Stimulated activated CD4-positive, alpha-beta T cell treated with anti-CD3 and anti-CD28 coated beads, Interleukin-4, amount 100 ng/mL, for 1 hour (primary cell): ENCODE data around the gene GRAMD1C.
A peak's percentile ranks its signal among the peaks of the same experiment; 100 is the strongest.
"Not testable (repeated sequence)": the region's sequence is repeated elsewhere in the genome, so short reads cannot be mapped to it uniquely, and the experiment has no call there.

ENCODE experiments used
- DNase-seq: peaks from one replicate; pipeline ENCODE4 v3.0.0-alpha.2; 2020

GRAMD1C gene

GRCh38 chr3:113838631-113839209 lies at the start of gene GRAMD1C:
Gene GRAMD1C, plus strand, starts transcription at chr3:113838788. Its CDS starts 122 bp downstream, at chr3:113838910.
- peak; percentile 85 for DNase-seq

DNA sequence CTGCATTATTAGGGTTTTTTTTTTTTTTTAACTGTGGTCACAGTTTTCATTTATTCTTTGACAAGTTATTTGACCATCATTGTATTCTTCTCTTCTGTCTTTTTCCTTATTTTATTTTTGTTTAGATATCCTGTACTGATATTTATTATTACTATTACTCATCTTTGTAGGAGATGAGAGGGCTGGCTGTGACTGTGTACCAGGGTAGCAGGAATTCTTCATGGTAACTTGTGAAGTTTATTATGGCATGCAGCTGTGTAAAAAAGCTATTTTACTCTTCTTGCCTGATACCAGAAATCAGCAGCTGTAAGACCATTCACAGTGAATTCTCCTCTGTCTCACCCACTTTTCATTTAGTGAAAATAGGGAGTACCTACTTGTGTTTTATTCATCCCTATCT lies 47.2 kb upstream of the GRAMD1C start:
- no peak for DNase-seq

- DNase-seq: no peak
Observed at GRCh38 chr3:113794526-113794925, 44.1 kb upstream of the GRAMD1C start.

- DNase-seq: no peak
Observed at GRCh38 chr3:113795693-113796092, 42.9 kb upstream of the GRAMD1C start.

DNA sequence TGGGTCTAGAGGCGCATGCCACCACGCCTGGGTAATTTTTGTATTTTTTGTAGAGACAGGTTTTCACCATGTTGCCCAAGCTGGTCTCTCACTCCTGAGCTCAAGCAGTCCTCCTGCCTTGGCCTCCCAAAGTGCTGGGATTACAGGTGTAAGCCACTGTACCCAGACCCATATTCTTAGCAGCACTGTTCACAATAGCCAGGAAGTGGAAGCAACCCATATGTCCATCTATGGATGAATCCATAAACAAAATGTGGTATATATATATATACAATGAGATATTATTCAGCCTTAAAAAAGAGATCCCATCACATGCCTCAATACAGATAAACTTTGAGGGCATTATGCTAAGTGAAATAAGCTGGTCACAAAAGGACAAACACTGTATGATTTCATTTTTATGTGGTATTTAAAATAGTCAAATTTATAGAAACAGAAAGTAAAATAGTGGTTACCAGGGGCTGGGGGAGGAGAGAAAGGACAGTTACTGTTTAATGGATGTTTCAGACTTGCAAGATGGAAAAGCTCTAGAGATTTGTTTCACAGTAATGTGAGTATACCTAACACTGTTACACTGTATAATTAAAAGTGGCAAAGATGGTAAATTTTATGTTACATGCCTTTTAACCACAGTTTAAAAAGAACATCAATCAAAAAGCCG lies 35.7 kb upstream of the GRAMD1C start:
- DNase-seq: no peak

- no peak for DNase-seq
Observed at GRCh38 chr3:113804661-113805060, 33.9 kb upstream of the GRAMD1C start.

- DNase-seq: no peak
Observed at GRCh38 chr3:113805249-113805648, 33.3 kb upstream of the GRAMD1C start.

- no peak for DNase-seq
Observed at GRCh38 chr3:113812854-113813253, 25.7 kb upstream of the GRAMD1C start.

- DNase-seq: no peak
Observed at GRCh38 chr3:113819866-113820265, 18.7 kb upstream of the GRAMD1C start.

DNA sequence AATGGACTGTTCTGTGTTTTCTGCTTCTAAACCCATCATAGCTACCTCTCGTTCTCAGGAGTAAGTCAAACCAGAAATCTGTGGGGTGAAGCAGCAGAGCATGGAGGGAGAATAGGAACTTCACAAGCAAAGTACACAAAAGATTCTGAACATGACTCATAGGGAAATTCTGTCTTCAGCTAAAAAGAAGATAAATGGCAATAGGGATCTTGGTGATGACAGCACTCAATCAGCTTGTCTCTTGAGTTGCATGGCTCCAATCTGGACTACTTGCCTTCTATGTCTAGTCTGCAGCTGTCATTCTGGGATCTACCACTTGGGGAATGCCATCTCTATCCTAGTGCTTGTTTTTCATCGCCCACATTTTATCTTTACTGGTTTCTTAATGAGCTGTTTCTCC lies 13.5 kb upstream of the GRAMD1C start:
- no peak for DNase-seq

DNA sequence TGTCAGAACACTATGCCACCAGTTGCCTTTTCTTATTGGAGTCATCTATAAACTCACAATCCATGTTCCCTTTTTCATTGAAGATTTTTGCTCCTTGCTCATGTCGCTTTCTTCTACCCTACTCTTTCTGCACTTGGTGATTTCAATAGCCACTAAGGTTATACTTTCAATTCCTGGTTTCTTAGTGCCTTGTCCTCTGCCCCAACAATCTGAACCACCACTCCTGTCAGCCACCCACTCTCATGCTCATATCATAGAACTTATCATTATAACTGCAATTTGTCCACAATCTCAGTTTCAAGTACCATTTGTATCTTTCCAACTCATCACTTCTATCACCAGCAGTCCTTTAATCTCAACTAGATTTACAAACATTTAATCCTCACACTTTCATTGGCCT lies 10.0 kb upstream of the GRAMD1C start:
- DNase-seq: no peak

DNA sequence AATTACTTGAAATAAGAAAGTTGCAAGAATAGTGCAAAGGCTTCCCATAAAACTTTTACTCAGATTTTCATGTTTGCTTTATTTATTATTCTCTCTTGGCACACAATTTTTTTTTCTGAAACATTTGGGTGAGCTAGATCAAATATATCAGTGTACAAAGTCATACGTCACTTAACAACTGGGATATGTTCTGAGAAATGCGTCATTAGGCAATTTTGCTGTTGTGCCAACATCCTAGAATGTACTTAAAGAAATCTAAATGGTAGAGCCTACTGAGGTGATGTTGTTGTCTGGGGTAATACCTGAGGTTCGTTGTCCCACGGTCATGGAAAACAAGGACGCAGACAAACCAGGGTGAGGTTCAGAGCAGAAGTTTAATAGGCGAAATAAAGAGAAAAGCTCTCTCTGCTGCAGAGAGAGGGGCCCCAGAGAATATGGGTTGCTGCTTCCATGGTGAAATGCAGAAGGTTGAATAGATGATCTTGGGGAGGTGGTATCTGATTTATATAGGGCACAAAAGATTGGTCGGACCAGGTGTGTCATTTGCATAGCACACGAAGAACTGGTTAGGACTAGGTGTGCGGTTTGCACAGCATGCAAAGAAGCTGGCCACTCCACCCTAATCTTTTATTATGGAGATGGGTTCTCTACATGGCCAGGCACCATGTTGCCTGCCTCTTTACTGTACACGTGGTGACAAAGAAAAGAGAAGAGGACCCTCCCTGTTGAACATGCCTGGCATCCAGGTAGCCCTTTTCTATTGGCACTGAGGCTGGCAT lies 8.8 kb upstream of the GRAMD1C start:
- no peak for DNase-seq

- DNase-seq: no peak
Observed at GRCh38 chr3:113831103-113831355, 7.6 kb upstream of the GRAMD1C start.

- DNase-seq: no peak
Observed at GRCh38 chr3:113832477-113833164, 6.0 kb upstream of the GRAMD1C start.

GRCh38 chr3:113834983-113835382 lies 3.6 kb upstream of the GRAMD1C start:
- DNase-seq: no peak

- DNase-seq: no peak
Observed at GRCh38 chr3:113839551-113839950, 963 bp downstream of the GRAMD1C start.

DNA sequence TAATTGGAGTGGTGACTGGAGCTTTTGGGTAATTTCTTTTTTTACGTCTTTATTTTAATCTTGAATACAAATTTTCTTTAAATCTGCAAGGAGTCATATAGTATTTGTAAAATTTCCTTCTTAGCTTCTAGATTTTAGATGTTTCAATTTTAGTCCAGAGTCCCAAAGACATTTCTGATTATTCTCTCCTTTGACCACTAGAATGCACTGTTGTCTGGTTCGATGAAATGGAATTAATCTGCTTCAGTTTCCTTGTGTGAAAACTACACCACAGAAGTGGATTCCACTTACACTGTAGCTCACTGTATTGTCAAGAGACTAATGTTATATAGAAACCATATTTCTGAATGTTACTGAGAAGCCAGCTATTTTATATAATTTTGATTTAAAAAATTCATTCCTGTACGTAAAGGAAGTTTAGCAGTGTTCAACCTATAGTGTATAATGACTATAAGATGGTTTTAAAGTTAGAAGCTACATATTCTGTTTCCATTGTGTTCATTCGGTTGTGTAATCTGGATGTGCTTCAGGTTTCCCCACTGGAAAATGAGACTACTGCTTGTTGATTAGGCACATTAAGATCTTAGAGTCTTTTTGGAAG lies 6.1 kb downstream of the GRAMD1C start:
- no peak for DNase-seq

GRCh38 chr3:113847247-113847646 lies 8.7 kb downstream of the GRAMD1C start:
- no peak for DNase-seq

- no peak for DNase-seq
Observed at GRCh38 chr3:113847664-113848461, 9.3 kb downstream of the GRAMD1C start.

GRCh38 chr3:113849071-113849470 lies 10.5 kb downstream of the GRAMD1C start:
- not testable (repeated sequence) for DNase-seq

- not testable (repeated sequence) for DNase-seq
Observed at GRCh38 chr3:113849841-113850240, 11.3 kb downstream of the GRAMD1C start.

GRCh38 chr3:113850391-113850790 lies 11.8 kb downstream of the GRAMD1C start:
- DNase-seq: not testable (repeated sequence)

DNA sequence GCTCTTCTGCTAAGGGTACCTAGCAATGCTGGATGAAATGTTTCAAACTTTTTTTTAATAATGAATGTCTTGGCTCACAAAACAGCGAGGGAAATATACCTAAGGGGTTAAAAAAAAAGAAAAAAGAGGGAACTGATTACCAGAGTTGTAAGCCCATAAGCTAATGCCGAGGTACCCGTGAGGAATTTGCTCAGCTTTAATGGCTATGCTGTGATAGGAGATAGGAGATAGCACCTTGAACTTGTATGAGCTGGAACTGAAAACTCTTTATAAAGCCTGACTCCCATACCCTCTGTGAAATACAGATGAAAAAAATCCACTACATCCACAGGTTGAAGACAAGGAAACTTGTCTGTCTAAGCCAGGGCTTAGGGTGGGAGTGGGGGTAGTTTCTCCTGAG lies 13.9 kb downstream of the GRAMD1C start:
- DNase-seq: no peak
